Suprapubic skin (tissue), 4 donors: ENCODE results near the gene ZFHX3.

ENCODE experiments used
- CTCF ChIP-seq, 2 donors: fragments of 200-600 bp in 1 of 2; fragments of 450-650 bp in 1 of 2; sonication (generic) in 1 of 2; IDR thresholded peaks; one replicate each; pipeline ENCODE4 v1.5.1; 2016 to 2019; ENCODE audit warnings: antibody characterized with exemption in 2 of 2, mild to moderate bottlenecking in 1 of 2, moderate library complexity in 1 of 2
- EP300 ChIP-seq: sonication (generic); formaldehyde crosslinking; IDR thresholded peaks from one replicate; pipeline ENCODE4 v1.6.1; 2017; ENCODE audit warnings: antibody characterized with exemption
- POLR2A ChIP-seq, 2 donors: fragments of 450-650 bp; IDR thresholded peaks; one replicate each; pipeline ENCODE4 v1.6.1; 2017; ENCODE audit warnings: antibody characterized with exemption in 2 of 2, mild to moderate bottlenecking in 2 of 2, moderate library complexity in 2 of 2
- POLR2AphosphoS5 ChIP-seq, 3 donors: sonication (generic); formaldehyde crosslinking; IDR thresholded peaks; one replicate each; pipeline ENCODE4 v1.6.1; 2017; ENCODE audit warnings: antibody characterized with exemption in 3 of 3

- TF ChIP-seq CTCF (IDR thresholded peaks at IDR 0.05) (no peak), EP300 (no peak), POLR2A (IDR thresholded peaks at IDR 0.05) (no peak), POLR2AphosphoS5 (IDR thresholded peaks at IDR 0.05) (no peak)
Observed at GRCh38 chr16:72910381-72910780, 137.5 kb downstream of the ZFHX3 start.
